Measurements from ENCODE around the gene PTPRG. TPM values are rescaled to one million over a fixed set of nuclear protein-coding genes. Genes with fewer than 3 reads are reported as not detected.
"Not testable (repeated sequence)": the region's sequence is repeated elsewhere in the genome, so short reads cannot be mapped to it uniquely, and the experiment has no call there.

The PTPRG gene
- total RNA-seq, 1 donor from 2014 or later = 11.1 TPM

DNA sequence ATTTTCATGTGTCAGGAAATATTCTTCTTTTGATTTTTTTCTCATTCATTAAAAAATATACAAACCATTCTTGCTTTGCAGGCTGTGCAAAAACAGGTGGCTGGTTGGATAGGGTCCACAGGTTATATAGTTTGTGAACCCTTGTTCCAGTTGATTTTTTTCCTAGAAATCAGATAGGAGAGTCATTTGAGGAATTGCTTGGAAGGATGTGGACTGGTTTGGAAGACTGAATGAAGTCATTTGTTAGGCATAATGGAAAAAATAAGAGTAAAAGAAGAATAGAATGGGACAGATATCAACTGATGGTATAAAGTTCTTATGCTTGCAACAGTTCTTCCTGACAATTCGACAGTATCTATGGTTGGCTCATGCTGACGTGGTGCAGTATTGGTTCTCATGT, 189.4 kb downstream of the PTPRG start:
- no peaks in the 10 kb centered on the region for H3K27me3 ChIP-seq (ENCODE audit: control insufficient read depth, insufficient read depth, low read length)
- FAIRE-seq = no peak
- TF ChIP-seq, protein P1, sequence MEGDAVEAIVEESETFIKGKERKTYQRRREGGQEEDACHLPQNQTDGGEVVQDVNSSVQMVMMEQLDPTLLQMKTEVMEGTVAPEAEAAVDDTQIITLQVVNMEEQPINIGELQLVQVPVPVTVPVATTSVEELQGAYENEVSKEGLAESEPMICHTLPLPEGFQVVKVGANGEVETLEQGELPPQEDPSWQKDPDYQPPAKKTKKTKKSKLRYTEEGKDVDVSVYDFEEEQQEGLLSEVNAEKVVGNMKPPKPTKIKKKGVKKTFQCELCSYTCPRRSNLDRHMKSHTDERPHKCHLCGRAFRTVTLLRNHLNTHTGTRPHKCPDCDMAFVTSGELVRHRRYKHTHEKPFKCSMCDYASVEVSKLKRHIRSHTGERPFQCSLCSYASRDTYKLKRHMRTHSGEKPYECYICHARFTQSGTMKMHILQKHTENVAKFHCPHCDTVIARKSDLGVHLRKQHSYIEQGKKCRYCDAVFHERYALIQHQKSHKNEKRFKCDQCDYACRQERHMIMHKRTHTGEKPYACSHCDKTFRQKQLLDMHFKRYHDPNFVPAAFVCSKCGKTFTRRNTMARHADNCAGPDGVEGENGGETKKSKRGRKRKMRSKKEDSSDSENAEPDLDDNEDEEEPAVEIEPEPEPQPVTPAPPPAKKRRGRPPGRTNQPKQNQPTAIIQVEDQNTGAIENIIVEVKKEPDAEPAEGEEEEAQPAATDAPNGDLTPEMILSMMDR (IDR thresholded peaks at IDR 0.05; ENCODE audit: insufficient read depth, low read length, severe bottlenecking) = no peak
- no peak for DNase-seq (ENCODE audit: low read depth)
- H3K4me3 ChIP-seq (ENCODE audit: low read depth, low read length) = no peak overlapping the region
- no peaks in the 10 kb centered on the region for H3K36me3 ChIP-seq (ENCODE audit: control insufficient read depth, insufficient read depth, low read length)

DNA sequence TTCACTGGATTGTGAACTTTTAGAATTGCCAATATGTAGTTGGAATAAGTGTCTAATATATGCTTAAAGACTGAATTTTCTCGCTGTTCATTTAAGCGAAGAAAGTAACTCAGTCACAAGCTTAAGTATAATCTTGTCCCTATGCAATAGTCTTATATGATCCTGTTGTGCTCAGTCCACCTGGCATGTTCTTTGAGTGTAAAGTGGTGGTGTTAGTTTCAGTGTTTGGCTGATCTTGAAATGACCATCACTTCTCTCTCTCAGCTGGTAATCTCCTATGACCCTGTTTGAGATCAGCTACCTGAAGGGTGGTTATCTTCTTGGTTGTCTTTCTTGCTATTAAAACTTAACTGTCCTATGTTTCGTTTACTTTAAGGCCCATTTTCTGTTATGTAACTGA, 197.5 kb downstream of the PTPRG start:
- FAIRE-seq (no peak), DNase-seq (ENCODE audit: low read depth) (no peak)
- Histone ChIP-seq H3K27me3 (ENCODE audit: control insufficient read depth, insufficient read depth, low read length) (no peaks in the 10 kb centered on the region), H3K36me3 (ENCODE audit: control insufficient read depth, insufficient read depth, low read length) (no peaks in the 10 kb centered on the region), H3K4me3 (ENCODE audit: low read depth, low read length) (no peak overlapping the region)
- TF ChIP-seq, protein P1 (IDR thresholded peaks at IDR 0.05; ENCODE audit: insufficient read depth, low read length, severe bottlenecking) = no peak

DNA sequence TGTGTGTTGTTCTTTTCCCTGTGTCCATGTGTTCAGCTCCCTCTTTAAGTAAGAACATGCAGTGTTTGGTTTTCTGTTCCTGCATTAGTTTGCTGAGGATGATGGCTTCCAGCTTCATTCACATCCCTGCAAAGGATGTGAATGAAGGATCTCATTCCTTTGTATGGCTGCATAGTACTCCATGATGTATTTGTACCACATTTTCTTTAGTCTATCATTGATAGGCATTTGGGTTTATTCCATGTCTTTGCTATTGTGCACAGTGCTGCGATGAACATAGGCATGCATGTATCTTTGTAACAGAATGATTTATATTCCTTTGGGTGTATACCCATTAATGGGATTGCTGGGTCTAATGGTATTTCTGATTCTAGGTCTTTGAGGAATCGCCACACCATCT, 199.4 kb downstream of the PTPRG start:
- H3K36me3 ChIP-seq (ENCODE audit: control insufficient read depth, insufficient read depth, low read length); DNase-seq (ENCODE audit: low read depth); H3K27me3 ChIP-seq (ENCODE audit: control insufficient read depth, insufficient read depth, low read length); H3K4me3 ChIP-seq (ENCODE audit: low read depth, low read length); FAIRE-seq: not testable (repeated sequence)

DNA sequence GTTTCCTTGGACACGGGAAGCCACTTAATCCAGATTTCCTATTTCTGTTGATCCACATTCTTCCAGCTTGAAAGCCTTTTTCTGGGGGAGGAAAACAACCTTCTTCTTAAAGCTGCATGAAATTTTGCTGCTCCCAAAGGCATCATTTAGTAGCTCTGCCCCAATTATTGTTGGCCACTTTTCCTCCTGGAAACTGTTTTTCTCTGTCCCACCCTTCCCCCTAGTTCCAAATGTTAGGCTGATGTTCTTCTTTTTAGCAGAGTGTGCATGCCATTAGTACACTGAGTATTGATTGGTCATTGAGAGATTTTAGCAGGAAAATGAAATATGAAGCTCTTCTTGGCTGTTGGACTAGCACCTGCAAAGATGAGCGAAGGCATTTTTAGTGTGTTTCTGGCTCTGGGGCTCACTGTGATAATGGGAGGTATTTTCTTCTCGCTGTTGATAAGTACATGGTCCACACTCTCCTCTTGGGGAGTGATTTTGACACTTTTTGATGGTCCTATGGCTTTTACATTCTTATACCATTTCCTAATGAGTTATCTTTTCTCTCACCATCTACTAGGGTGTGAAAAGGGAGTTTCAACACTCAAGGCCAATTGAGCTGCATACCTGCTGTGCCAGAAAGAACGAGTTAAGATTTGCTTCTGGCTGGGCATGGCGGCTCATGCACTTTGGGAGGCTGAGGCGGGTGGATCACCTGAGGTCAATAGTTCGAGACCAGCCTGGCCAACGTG, 200.5 kb downstream of the PTPRG start:
- H3K36me3 ChIP-seq (ENCODE audit: control insufficient read depth, insufficient read depth, low read length) = no peaks in the 10 kb centered on the region
- no peak overlapping the region for H3K4me3 ChIP-seq (ENCODE audit: low read depth, low read length)
- no peak for FAIRE-seq
- TF ChIP-seq, protein P1 (IDR thresholded peaks at IDR 0.05; ENCODE audit: insufficient read depth, low read length, severe bottlenecking) = no peak
- no peaks in the 10 kb centered on the region for H3K27me3 ChIP-seq (ENCODE audit: control insufficient read depth, insufficient read depth, low read length)
- no peak for DNase-seq (ENCODE audit: low read depth)

DNA sequence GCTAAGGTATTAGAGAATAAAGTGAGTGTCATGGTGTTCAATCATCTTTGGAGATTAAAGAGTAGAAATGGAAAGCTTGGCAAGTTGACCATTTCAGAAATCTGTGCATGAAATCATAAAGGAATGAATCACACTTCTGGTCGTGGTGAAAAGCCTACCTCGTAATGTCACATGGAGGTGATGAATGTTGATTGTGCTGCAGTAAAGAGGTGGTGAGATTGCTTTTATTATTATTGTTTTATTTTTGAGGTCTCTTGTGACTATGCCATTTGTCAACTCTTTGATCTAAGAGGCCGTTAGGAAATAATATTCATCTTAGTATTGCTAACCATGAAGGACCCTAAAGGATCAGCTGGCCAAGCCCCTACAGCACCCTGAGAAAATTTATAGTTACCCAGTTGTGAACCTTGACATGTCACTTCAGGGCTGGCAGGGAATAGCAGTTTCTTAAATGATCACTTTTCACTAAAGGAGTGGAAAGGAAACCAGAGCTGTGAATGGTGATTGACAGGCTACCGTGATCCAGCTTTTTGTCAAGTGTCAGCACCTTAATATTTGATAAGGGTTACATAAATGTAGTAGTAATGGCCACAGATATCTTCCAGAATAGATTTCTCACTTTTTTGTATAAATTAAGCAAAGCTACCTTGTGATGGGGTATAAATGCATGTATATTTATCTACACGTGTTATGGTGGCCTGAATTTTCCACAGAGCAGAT, 203.9 kb downstream of the PTPRG start:
- Histone ChIP-seq H3K27me3 (ENCODE audit: control insufficient read depth, insufficient read depth, low read length) (no peaks in the 10 kb centered on the region), H3K36me3 (ENCODE audit: control insufficient read depth, insufficient read depth, low read length) (no peaks in the 10 kb centered on the region), H3K4me3 (ENCODE audit: low read depth, low read length) (no peak overlapping the region)
- FAIRE-seq = no peak
- TF ChIP-seq, protein P1 (IDR thresholded peaks at IDR 0.05; ENCODE audit: insufficient read depth, low read length, severe bottlenecking) = no peak
- DNase-seq (ENCODE audit: low read depth) = no peak

DNA sequence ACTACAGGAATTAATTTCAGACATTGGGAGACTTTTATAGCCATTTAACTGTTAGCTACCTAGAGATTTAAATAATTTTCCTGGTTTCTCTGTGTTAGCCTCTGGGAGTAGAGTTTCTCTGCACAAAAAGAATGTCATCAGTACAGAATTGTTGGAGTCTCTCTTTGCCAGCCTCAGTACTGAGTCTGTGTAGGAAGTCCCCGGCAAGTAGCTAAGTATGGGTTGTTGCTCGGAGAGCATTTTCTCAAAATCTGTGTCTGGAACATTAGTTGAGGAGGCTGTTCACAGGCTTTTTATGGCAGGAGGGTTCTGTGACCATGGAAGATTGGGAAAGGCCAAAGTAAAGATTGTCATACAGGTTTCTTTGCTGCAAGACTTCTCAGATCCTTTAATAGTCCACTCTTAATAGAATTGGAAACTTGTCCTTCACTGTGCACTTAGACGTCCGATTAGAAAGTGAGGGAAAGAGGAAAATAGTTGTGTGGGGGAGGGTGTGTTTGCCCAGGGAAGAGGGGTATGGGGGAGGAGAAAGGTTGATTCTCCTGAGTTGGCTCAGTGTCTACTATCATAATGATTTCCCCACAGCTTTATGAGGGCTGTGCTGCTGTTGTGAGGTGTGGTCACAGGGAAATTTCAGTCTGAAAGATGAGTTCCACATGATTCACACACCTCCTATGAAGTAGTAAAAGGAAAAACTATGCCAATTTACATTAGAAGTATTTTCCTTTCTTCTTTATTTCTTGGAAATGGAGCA, 207.1 kb downstream of the PTPRG start:
- FAIRE-seq (no peak), DNase-seq (ENCODE audit: low read depth) (peak; percentile 60)
- Histone ChIP-seq H3K27me3 (ENCODE audit: control insufficient read depth, insufficient read depth, low read length) (no peaks in the 10 kb centered on the region), H3K4me3 (ENCODE audit: low read depth, low read length) (no peak overlapping the region), H3K36me3 (ENCODE audit: control insufficient read depth, insufficient read depth, low read length) (no peaks in the 10 kb centered on the region)
- TF ChIP-seq, protein P1 (IDR thresholded peaks at IDR 0.05; ENCODE audit: insufficient read depth, low read length, severe bottlenecking) = no peak
